NOMO-1 (cell line): ENCODE measurements around the gene TP53BP1.

Experiments
- DNase-seq, 2 experiments: peaks; one replicate each; lab custom pipeline; 2025; ENCODE audit not compliant: unreplicated experiment in 2 of 2; lab: John Stamatoyannopoulos, UW

Gene TP53BP1

DNA sequence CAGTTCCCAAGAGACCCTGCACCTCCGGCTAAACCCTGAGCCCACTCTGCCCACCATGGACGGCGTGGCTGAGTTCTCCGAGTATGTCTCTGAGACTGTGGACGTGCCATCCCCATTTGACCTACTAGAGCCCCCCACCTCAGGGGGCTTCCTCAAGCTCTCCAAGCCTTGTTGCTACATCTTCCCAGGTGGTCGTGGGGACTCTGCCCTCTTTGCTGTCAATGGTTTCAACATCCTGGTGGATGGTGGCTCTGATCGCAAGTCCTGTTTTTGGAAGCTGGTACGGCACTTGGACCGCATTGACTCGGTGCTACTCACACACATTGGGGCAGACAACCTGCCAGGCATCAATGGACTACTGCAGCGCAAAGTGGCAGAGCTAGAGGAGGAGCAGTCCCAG lies 28.5 kb upstream of the TP53BP1 start:
- no peak for DNase-seq

GRCh38 chr15:43520138-43520537 lies 27.2 kb upstream of the TP53BP1 start:
- no peak for DNase-seq

DNA sequence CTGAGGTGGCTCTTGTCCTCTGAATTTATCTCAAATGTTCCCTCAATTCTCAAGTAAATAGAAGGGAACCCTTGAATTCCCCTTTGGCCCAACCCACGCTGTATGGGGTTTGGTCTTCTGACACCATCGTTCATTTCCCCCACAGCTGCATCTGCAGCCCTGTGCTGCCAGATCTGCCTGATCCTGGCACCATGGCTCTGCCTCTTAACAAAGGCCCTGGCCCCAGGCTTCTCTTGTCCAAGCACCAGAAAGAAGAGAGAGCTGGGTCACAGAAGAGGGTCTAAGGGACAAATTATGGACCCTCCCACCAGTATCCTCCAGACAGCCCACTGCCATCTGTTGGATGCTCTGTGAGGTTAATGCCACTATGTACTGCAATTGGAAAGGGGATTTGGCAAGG lies 26.2 kb upstream of the TP53BP1 start:
- no peak for DNase-seq

DNA sequence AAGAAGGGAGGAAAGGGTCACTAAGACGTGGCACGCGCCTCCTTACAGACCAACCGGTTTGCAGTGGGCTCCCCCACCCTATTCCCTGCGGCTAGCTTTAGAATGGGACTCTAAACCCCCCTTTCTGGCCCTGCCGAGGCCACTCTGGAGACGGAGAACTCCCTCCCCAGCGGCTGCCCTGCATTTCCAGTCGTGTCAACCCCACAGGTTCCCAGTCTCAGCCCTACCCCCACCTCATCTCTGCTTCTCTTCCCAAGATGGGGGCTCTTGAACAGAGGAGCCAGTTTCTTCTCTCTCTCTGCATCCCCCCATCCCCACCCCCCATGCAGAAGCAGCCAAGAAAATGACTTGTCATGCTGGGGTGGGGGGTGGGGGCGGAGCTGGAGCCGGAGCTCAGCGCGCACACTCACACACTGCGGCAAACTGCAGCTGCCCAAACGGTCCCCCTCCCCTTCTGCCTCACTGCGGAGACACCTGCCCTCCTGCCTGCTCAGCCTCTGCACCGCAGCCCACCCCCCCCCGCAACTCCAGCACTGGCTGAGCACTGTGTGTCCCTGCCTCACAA lies 25.3 kb upstream of the TP53BP1 start:
- no peak for DNase-seq

- no peak for DNase-seq
Measured at GRCh38 chr15:43517354-43518196, 24.6 kb upstream of the TP53BP1 start, which contains the start of gene MAP1A. MAP1A (plus strand) TSS chr15:43517608; CDS start chr15:43521474, 3,866 bp downstream.

DNA sequence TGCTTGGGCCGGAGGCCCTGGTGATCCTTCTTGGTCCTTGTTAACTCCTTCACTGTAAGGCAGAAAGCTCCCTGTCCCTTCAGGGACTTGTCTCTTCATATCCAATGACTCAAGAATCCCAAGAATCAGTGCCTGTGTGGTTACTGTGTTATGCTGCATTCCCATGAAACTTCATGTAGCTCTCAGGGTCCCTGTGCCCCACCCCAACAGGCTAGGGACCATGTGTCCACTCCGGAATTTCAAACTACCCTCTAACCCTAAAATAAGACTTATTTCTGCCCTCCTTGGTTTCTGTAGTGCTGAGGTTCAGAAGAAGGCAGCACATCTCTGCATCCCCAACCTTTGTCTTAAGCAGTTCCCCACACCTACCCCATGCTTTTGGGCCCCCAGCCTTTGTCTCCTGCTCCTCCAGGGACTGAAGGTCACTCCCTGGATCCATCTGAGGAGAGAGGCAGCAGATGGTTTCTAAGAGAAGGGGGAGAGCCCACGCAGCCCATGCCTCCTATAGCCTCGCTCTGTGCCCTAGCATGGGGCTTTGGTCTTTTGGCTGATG lies 23.9 kb upstream of the TP53BP1 start:
- DNase-seq: no peak

DNA sequence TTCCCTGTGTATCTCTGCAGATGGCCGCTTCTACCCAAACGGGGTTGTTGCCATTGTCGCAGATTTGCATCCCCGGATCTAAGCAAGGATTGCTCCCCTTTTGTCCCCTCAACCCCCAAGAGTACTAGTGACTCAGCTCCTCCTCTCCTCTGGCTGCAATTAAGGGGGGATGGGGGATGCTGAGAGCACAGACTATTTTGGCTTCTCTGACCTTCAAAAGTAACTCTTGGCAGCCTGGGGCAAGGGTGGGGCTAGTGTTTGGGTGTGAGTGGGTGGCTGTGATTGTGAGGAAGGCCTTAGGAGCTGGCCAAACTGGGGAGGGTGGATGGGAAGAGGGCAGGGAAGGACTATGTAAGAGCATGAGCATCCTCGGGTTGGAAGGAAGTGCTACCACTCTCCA lies 23.2 kb upstream of the TP53BP1 start:
- no peak for DNase-seq

DNA sequence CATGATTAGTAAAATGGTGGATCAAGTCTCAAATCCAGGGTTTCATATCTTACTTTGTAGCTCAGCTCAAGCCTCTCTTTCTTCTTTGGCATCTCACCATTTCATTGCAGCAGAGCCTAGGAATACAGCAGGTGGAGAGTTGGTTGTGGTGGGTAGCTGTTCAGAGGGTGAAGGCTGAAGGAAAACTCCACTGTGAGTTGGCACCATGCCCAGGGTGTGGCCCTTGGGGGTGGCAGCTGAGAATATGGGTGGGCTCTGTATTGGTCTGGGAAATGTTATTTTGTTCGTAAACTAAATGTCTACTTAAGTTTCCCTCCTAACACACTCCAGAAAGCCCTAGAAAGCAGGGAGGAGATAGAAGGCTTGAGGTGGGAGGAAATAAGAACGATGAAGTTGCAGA lies 22.8 kb upstream of the TP53BP1 start:
- DNase-seq: no peak

DNA sequence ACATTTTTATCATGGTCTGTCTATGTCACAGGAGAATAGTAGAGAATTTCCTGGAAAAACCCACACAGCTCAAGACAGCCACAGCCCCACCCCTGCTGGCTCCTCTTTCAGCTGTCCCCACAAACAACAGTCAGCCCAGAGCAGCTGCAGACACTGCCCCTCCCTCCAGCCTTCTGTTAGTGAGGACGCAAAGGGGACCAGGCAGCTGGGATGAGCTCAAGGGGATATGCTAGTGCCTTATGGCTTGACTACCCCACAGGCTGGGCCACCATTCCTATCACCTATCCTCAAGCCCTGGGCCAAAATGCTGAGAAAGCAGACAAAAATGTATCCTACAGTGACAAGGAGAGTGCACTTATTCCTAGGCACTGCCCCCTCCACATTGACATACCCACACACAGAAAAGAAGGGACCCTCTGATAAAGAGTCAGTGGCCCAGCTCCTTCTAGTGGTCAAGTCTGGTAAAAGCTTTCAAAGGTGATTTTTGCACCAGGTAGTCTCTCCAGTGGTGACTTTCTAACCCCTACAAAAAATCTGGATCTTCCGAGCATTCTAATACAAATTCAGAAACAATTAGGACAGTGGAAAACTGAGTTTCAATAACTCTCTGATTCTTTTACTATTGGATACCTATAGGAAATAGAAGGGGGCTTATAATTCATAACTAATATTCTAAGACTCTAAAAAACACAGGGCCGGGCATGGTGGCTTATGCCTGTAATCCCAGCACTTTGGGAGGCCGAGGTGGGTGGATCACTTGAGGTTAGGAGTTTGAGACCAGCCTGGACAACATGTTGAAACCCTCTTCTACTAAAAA lies 21.5 kb upstream of the TP53BP1 start:
- DNase-seq: no peak

GRCh38 chr15:43513550-43513949 lies 20.6 kb upstream of the TP53BP1 start:
- DNase-seq: no peak

- peak in 1 of 2 experiments; percentile 23 for DNase-seq
Measured at GRCh38 chr15:43511012-43511885, 18.3 kb upstream of the TP53BP1 start.

DNA sequence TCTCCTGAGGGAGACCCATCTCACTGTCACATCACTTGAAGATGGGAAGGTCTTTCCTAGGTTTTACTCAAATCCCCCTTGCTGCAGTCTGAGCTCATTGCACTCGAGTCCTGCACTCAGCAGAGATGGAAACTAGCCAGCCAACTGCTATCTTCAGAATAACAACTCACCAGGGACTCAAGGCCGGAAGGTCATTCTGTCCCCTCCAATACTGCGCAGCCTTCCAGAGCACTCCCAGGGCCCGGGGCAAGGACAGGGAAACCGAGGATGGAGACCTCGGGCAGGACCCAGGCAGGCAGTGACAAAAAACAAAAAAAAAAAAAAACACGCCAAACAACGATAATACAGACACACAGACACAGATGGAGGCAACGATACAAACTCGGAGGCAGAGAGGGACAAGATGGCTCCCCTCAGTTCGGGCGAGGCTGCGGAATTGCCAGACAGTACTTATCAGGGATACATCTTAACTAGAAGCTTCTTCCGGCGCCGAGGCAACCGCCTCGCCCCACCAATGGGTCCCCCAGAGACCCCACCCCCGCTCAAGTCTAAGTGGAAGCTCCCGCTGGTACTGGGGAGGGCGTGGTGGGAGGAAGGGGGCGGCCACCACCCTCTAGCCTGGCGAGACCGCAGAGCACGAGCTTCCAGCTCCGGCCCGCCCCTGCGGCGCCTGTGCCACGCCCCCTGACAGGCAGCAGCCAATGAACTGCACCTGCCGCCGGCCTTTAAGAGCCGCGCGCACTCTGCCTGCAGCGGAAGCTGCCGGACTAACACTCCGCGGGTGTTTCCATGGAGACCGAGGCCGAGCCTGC lies 17.4 kb upstream of the TP53BP1 start:
- DNase-seq: peak; percentile 98 to 99

DNA sequence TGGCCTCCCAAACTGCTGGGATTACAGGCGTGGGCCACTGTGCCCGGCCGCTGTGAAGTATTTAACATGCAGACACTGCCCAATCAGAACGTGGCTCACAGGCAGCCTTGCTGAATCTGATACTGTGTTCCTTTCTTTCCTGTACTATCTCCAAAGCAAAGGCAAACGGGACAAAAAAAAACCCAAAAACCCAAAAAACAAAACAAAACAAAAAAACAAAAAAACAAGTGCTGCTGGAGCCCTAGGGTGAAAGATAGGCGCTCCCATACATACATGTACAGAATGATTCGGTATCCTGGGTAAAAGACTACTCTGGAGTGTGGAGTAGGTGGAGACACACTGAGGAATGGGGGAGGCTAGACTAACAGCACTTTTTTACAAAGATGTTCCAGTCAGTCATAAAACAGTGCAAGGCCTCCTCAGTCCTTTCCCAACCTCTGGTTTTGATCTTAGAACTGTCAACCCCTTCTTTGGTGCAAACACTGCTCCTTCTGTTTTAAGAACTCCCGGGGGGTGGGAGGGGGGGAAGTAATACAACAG lies 16.8 kb upstream of the TP53BP1 start:
- DNase-seq: no peak

DNA sequence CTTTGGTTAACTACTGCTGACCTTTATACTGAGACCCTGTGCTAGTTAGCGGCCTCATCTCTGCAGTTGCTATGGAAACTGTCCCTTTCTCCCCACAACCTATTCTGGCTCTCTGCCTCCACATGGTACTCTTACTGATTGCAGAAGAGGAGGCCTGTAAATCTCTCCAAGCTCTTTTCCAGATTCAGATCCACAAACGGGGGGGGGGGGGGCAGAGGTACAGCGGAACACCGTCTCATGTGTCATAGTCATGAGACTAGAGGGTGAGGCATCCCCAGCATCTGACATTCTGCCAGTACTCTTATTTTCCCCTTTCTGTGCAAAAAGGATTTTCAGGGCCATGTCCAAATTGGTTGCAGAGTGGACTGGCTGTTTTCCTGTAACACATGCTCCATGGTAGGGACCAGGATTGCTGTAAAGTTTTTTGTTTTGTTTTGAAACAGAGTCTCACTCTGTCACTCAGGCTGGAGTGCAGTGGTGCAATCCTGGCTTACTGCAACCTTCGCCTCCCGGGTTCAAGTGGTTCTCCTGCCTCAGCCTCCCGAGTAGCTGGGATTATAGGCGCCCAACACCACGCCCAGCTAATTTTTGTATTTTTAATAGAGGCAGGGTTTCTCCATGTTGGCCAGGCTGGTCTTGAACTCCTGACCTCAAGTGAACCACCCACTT lies 16.2 kb upstream of the TP53BP1 start:
- no peak for DNase-seq

DNA sequence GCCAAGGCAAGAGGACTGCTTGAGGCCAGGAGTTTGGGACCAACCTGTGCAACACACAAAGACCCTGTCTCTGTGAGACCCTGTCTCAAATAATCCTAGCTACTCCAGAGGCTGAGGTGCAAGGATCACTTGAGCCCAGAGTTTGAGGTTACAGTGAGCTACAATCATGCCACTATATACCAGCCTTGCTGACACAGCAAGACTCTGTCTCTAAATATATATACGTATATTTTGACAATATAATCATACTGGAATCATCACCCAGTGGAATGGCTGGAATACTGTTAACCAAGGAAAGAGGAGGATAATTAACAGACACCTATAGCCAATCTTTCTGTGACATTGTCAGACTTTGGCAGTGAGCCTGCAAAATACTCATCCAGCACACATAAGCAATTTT lies 15.5 kb upstream of the TP53BP1 start:
- DNase-seq: no peak

DNA sequence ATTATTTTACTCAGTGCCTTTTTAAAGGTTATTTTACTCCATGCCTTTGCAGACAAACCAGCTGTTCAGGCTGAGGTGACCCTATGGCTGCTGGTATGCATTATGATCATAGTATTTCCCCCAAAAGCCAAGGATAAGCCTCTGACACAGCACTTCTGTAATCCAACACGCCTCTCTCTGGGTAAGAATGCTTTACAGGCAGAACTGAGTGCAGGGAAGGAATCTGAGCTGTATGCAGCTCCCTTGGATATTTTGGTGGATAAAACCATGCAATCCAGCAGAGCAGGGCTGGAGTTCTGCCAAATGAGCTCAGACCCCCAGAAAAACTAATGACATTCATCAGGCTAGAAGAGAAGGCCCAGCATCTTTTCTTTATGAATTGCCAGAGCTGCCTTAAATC lies 12.8 kb upstream of the TP53BP1 start:
- DNase-seq: no peak

DNA sequence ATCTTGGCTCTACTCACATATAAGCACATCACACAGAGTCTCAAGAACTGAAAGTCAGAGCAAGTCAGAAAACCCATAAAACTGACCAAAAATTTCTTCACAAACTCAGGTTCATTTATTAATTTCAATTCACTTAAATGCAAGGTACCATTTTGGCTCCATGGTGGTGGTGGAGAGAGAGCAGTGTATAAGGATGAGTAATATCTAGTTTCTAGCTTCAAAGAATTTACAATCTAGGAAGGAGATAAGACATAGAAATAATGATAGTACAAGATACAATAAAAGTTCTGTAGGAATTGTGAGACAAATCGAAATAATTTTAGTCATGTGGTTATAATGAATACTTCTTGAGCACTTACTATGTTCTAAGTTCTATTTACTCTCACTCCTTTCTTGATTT lies 6.7 kb upstream of the TP53BP1 start:
- no peak for DNase-seq

DNA sequence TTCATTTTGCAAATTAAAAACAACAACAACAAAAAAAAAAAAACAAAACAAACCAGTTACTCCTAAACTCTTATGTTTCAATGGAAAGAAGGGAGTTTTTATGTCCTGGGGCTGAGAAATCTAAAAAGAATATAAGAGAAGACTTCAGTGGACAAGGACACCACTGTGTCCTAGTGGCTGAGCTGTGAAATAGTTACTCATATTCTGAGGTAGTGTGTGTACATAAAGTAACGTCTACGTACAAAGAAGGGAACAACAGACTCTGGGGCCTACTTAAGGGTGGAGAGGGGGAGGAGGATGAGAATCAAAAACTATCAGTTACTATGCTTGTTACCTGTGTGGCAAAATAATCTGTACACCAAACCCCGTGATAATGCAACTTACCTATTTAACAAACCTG lies 6.0 kb upstream of the TP53BP1 start:
- DNase-seq: no peak
